GM12875 (cell line): ENCODE data around the gene ELMO3.

Experiments used
- H3K4me3 ChIP-seq: one replicate; pipeline ENCODE4 v1.5.1; 2011; ENCODE audit warnings: low read depth, low read length, control low read depth
- TF ChIP-seq, protein P1 (sequence below): IDR thresholded peaks from 2 replicates; pipeline ENCODE4 v1.5.1; 2011; ENCODE audit warnings: low read depth, mild to moderate bottlenecking, control low read depth, inconsistent platforms, low read length, moderate library complexity, borderline replicate concordance; ENCODE audit not compliant: insufficient read depth

The ELMO3 gene

DNA sequence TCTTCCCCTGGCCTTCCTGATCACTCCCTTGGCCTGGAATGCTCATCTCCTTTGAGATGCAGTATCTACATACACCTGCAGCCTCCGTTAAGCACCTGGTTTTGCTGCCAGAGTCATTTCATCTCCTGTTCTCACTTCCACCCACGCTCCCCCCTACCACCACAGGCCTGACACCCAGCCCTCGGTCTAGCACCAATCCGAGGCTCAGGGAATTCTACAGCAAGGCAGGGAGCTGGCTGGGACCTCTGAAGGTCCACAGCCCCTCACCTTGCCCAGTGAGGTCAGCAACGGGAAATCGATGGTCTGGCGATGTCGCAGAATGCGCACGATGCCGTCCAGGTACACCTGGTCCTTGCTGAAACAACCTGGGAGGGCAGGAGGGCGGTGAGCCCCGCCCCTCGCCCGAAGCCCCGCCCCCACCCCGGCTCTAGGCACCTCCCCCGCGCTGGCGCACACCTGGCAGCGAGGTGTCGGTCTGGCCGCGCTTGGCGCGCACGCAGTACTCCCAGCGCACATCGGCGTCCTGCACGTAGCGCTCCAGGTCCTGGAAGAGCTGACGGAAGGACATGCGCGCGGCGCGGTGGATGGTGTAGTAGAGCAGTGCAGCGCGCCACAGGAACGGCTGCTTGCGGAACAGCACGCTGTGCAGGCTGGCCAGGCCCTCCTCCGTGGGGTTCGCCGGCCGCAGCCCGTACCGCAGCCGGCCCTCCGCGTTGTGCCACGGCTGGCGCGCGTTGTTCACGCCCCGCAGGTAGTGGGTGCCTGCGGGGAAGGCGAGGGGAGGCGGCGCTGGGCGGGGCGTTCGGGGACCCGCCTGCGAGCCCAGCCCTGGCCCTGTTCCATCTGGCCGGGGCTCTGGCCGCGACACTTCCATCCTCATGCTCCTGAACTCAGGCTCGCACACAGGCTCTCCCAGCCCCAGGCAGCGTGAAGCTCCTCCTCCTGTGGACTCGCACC, 20.9 kb upstream of the ELMO3 start:
- no peak overlapping the region for H3K4me3 ChIP-seq
- TF ChIP-seq, protein P1, sequence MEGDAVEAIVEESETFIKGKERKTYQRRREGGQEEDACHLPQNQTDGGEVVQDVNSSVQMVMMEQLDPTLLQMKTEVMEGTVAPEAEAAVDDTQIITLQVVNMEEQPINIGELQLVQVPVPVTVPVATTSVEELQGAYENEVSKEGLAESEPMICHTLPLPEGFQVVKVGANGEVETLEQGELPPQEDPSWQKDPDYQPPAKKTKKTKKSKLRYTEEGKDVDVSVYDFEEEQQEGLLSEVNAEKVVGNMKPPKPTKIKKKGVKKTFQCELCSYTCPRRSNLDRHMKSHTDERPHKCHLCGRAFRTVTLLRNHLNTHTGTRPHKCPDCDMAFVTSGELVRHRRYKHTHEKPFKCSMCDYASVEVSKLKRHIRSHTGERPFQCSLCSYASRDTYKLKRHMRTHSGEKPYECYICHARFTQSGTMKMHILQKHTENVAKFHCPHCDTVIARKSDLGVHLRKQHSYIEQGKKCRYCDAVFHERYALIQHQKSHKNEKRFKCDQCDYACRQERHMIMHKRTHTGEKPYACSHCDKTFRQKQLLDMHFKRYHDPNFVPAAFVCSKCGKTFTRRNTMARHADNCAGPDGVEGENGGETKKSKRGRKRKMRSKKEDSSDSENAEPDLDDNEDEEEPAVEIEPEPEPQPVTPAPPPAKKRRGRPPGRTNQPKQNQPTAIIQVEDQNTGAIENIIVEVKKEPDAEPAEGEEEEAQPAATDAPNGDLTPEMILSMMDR: no peak

DNA sequence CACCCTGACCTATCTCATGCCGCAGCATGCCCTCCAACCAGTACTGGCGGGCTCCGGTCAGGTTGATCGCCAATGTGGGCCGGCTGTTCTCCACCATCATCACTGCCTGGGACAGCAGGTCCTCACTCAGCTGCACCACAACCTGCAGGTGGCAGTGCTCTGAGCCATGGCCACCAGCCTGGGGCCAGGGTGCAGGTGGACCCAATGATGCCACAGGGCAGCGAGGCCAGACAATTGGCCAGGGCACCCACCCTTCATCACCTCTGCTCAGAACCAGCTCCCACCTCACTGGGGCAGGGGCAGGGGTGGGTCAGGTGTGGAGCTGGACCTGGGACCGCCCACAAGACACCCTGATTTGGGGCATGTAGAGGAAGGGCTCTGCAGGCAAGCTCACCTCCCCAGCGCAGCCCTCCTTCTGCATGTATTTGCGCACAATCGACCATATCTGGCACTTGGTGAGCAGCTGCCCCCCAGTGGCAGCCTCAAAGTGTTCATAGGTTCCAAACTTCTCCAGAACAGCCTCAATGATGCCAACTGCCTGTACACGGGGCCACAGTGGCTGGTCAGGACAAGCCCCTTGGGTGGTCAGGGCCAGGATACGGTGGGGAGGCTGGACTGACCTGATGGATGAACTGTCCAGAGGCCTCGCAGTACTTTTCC, 19.4 kb upstream of the ELMO3 start:
- TF ChIP-seq, protein P1: peak; percentile 21; the same call in 1 of the 2 replicates
- no peak overlapping the region for H3K4me3 ChIP-seq

DNA sequence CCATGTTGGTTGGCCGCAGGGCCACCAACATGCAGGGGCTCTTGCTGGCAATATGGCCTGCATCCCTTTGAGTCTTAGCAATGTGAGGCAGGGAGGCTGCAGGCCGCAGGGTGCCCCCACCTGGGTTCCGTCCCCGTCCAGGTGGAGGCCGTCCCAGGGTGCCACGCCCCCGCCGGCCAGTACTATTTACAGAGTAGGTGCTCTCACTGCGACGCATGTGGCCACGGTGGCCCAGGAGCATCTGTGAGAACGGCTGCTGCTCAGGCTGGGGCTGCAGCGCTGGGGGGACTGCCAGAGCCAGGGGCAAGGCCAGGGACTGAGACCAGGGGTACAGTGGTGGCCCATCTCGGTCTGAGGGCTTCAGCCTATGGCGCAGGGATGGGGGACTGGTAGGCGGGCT, 18.8 kb upstream of the ELMO3 start:
- no peak overlapping the region for H3K4me3 ChIP-seq

DNA sequence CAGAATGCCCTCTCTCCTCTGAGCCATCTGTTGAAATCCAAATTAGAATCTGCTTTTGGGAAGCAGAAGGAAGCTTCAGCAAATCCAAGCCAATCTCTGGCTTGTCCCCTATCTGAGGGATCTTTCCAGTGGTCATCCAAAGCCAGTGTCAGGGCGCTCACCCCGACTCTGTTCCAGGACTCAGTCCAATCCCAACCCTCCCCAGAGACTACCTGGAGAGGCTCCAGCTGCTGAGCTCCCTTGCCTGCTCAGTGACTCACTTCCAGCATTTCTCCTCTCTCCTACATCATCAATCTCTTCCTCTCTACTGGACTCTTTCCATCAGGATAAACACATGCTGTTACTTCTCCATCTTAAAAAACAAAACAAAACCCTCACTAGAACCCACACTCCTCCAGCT, 17.6 kb upstream of the ELMO3 start:
- TF ChIP-seq, protein P1: no peak
- H3K4me3 ChIP-seq: no peak overlapping the region

More for the DNA sequence above, 18.8 kb upstream of the ELMO3 start:
- TF ChIP-seq, protein P1: no peak

DNA sequence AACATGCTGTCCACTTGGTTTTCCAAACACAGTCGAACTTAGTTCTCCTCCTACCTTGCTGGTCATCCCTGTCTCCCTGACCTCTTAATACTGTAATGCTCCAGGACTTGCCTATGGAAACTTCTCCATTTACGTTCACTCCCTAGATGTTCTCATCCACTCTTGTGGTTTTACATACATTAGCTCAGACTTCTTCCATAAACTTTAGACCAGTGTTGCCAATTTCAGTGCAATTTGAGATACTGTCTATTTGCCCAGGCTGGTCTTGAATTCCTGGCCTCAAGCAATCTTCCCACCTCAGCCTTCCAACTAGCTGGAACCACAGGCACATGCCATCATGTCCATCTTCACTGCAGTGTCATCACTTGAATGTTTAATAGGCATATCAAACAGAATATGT, 16.6 kb upstream of the ELMO3 start:
- TF ChIP-seq, protein P1: no peak
- no peak overlapping the region for H3K4me3 ChIP-seq

DNA sequence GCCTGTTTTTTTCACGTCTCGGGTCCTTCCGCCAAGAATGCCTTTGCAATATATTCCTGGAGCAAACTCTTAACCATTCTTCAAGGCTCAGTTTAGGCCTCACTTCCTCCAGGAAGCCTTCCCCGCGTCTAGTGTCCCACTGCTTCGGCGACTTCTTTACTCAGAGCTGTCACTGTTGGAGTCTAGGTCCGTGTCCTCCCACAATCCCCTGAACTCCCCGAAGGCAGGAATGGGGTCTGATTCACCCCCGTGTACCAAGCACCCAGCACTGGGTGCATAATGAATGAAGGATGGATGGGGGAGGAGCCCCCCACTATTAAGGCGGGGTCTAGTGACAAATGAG, 15.7 kb upstream of the ELMO3 start:
- TF ChIP-seq, protein P1: no peak
- peak overlapping the region; percentile 84 for H3K4me3 ChIP-seq
